Glutamatergic neuron (in vitro differentiated cells): ENCODE results near the gene RPS6KA2. TPM values are rescaled to one million over a fixed set of nuclear protein-coding genes. Genes with fewer than 3 reads are reported as not detected.

ENCODE experiments used
- DNase-seq: peaks from one replicate; pipeline ENCODE4 v3.0.0; 2022
- H3K27ac Mint-ChIP-seq: one replicate; pipeline ENCODE4 v1.8.0; 2020; ENCODE audit warnings: mild to moderate bottlenecking, mixed read lengths, inconsistent platforms; ENCODE audit not compliant: unreplicated experiment
- H3K27me3 Mint-ChIP-seq: one replicate; pipeline ENCODE4 v1.8.0; 2020; ENCODE audit warnings: mild to moderate bottlenecking, moderate library complexity, mixed read lengths, inconsistent platforms; ENCODE audit not compliant: unreplicated experiment
- H3K36me3 Mint-ChIP-seq: one replicate; pipeline ENCODE4 v1.8.0; 2020; ENCODE audit warnings: mild to moderate bottlenecking, mixed read lengths, inconsistent platforms; ENCODE audit not compliant: unreplicated experiment
- H3K4me1 Mint-ChIP-seq: one replicate; pipeline ENCODE4 v1.8.0; 2020; ENCODE audit warnings: mild to moderate bottlenecking, low read depth, mixed read lengths, inconsistent platforms; ENCODE audit not compliant: unreplicated experiment
- H3K4me3 Mint-ChIP-seq: one replicate; pipeline ENCODE4 v1.8.0; 2020; ENCODE audit warnings: mild to moderate bottlenecking, mixed read lengths, inconsistent platforms; ENCODE audit not compliant: unreplicated experiment
- H3K9me3 Mint-ChIP-seq: one replicate; pipeline ENCODE4 v1.8.0; 2020; ENCODE audit warnings: mild to moderate bottlenecking, moderate library complexity, mixed read lengths, inconsistent platforms; ENCODE audit not compliant: unreplicated experiment
- total RNA-seq: library from RNA; stranded (reverse); fragmentation: NEBNext Ultra II Directional; extraction: Animal tissue kit (Norgen Biotek cat#: 25700); gene quantifications from one replicate; pipeline ENCODE4 v1.2.1, GENCODE V29; 2021; ENCODE audit not compliant: unreplicated experiment
- TF ChIP-seq, protein P1 (sequence below): fragments of 200-600 bp; sonication (generic); IDR thresholded peaks from one replicate; pipeline ENCODE4 v1.5.0; 2021; ENCODE audit not compliant: partially characterized antibody, unreplicated experiment

RPS6KA2 gene
- total RNA-seq, 1 donor from 2014 or later = 109 TPM

DNA sequence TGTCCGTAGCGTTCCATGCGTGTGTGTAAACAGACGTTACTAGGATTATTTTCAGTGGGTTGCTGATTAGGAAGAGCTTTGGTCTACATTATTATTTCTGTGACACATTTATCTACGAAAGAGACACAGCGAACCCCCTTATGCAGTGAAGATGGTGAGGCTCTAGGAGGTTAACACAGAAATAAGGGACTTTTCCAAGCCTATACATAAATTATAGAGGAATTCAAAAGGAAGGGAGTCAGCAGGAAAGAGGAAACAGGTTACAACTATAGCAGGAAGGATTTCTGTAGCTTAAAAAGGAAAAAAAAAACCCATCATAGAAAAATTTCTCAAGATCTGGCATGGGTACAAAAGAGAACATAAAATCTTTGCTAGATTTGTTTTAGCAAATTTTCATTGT lies 12.9 kb upstream of the RPS6KA2 start:
- Mint-ChIP-seq H3K4me1 (peaks cover 20% of the 10 kb centered on the region), H3K4me3 (no peak overlapping the region), H3K27ac (no peak overlapping the region), H3K36me3 (peaks cover 5% of the 10 kb centered on the region), H3K9me3 (peaks cover 3% of the 10 kb centered on the region), H3K27me3 (no peaks in the 10 kb centered on the region)
- TF ChIP-seq, protein P1, sequence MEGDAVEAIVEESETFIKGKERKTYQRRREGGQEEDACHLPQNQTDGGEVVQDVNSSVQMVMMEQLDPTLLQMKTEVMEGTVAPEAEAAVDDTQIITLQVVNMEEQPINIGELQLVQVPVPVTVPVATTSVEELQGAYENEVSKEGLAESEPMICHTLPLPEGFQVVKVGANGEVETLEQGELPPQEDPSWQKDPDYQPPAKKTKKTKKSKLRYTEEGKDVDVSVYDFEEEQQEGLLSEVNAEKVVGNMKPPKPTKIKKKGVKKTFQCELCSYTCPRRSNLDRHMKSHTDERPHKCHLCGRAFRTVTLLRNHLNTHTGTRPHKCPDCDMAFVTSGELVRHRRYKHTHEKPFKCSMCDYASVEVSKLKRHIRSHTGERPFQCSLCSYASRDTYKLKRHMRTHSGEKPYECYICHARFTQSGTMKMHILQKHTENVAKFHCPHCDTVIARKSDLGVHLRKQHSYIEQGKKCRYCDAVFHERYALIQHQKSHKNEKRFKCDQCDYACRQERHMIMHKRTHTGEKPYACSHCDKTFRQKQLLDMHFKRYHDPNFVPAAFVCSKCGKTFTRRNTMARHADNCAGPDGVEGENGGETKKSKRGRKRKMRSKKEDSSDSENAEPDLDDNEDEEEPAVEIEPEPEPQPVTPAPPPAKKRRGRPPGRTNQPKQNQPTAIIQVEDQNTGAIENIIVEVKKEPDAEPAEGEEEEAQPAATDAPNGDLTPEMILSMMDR = no peak
- DNase-seq = no peak

DNA sequence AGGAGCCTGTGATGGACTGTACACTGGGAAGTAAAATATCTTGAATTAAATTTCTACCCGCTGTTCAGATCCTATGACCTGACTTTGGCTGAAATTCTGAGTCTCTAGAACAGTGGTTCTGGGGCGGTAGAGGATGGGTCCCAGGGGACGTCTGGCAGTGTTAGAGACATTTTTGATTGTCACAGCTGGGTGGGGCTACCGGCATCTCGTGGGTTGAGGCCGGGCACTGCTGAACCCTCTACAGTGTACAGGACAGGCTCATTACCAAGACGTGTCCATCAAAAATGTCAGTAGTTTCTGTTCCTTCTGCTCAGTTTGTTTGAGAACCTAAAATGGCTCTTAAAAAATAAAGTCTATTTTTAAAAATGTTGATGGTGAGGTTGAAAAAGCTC lies 11.5 kb upstream of the RPS6KA2 start:
- peaks cover 9% of the 10 kb centered on the region for H3K36me3 Mint-ChIP-seq
- H3K9me3 Mint-ChIP-seq = peaks cover 3% of the 10 kb centered on the region
- H3K27me3 Mint-ChIP-seq = no peaks in the 10 kb centered on the region
- H3K27ac Mint-ChIP-seq = no peak overlapping the region
- H3K4me3 Mint-ChIP-seq = no peak overlapping the region
- H3K4me1 Mint-ChIP-seq = peaks cover 20% of the 10 kb centered on the region
- TF ChIP-seq, protein P1 = no peak
- DNase-seq = no peak

DNA sequence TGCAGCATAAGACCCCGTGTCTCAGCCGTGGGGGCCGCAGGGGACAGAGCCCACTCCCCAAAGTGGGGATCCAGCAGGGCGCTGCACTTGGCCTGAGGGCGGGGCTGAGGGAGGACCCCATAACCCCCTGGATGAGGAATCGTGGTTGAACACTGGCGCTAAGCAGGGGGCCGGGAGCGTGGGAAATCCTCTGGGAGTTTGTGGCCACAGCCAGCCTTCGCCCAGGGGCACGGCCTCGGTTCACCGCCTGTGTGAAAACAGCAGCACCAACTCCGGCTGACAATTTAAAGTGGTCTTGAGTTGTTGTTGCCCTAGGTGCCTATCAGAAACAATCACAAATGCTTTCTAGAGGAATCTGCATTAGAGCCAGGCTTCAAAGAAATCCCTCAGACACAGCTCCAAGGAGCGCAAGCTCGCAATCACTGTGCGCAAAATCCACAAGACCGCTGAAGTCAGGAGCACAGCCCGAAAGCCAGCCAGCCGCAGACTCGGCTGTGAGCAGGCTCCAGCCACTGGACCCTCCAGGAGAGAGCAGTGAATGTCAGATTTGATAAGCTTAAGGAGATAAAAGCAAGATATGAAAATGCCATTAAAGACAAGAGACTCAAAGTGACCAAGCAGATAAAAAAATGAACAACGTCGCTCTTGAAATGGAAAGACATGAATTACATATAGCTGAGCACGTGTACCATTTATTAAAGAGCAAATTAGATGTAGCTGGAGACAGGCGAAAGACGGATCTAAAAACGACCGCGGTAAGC lies 10.9 kb upstream of the RPS6KA2 start:
- Mint-ChIP-seq H3K36me3 (peaks cover 10% of the 10 kb centered on the region), H3K27me3 (no peaks in the 10 kb centered on the region), H3K4me1 (peaks cover 20% of the 10 kb centered on the region), H3K4me3 (no peak overlapping the region), H3K9me3 (peaks cover 3% of the 10 kb centered on the region), H3K27ac (no peak overlapping the region)
- DNase-seq = no peak
- TF ChIP-seq, protein P1 = no peak

DNA sequence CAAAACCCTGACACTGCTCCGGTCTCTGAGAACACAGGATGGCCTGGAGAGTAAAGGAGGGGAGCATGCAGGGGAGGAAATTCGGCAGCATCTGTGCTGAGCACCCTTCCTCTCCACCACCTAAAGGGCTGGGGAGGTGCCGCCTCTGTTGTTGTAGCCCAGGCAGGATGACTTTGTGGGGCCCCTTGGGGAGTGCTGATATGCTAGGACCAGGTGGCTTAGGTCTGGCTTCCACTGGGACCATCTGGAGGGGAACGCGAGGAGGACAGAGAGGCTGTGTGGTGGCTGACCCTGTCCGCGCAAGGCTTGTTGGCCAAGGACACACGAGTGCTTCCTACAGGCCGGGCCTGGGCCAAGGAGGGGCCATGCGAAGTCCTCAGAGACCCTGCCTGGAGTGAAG lies 9.9 kb upstream of the RPS6KA2 start:
- peaks cover 3% of the 10 kb centered on the region for H3K9me3 Mint-ChIP-seq
- peaks cover 10% of the 10 kb centered on the region for H3K36me3 Mint-ChIP-seq
- TF ChIP-seq, protein P1 = no peak
- no peaks in the 10 kb centered on the region for H3K27me3 Mint-ChIP-seq
- H3K27ac Mint-ChIP-seq = no peak overlapping the region
- H3K4me1 Mint-ChIP-seq = peaks cover 20% of the 10 kb centered on the region
- DNase-seq = no peak
- no peak overlapping the region for H3K4me3 Mint-ChIP-seq

DNA sequence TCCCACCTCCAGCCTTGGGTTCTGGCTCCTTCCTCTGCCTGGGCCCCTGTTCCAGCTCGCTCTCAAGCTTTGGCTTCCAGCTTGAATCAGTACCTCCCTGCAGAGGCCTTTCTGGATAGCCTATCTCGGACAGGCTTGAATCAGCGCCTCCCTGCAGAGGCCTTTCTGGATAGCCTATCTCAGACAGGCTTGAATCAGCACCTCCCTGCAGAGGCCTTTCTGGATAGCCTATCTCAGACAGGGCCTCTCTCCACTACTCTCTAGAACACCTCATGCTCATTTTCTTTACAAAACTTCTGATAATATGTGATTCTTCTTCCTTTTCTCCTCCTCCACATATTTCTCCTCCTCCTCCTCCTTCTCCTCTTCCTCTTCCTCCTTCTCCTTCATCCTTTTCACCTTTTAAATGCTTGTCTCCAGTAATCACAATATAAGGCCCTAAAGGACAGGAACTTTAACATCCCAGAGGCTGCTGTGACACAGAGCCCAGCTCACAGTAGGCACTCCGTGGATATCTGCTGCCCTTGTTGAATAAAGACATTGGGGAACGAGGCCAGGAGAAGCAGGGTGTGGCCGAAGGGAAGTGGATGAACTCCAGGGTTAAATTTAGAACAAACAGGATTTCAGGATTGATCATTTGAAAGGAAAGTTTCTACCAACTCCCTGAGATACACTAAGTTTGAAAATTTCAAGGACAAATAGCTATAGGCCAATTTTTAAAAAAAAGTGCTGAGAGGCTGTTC lies 9.3 kb upstream of the RPS6KA2 start:
- TF ChIP-seq, protein P1 = no peak
- Mint-ChIP-seq H3K4me1 (peaks cover 20% of the 10 kb centered on the region), H3K9me3 (peaks cover 3% of the 10 kb centered on the region), H3K36me3 (peaks cover 10% of the 10 kb centered on the region), H3K27ac (no peak overlapping the region), H3K4me3 (peak overlapping the region; percentile 14), H3K27me3 (peaks cover 2% of the 10 kb centered on the region)
- no peak for DNase-seq
